Keratinocyte (primary cell): Measurements from ENCODE around the gene EXOC3. TPM values are rescaled to one million over a fixed set of nuclear protein-coding genes. Genes with fewer than 3 reads are reported as not detected.

Experiments used
- DNase-seq: peaks from one replicate; pipeline ENCODE4 v3.0.0-alpha.2; 2011; ENCODE audit warnings: low read depth, missing footprints, low spot score
- FAIRE-seq: peaks from 2 replicates; lab custom pipeline; 2011; peaks lifted over from hg19 to GRCh38; lab: Jason Lieb, UNC
- H2AFZ ChIP-seq: 2 replicates; pipeline ENCODE4 v1.6.0; 2012; ENCODE audit warnings: low read length, control low read depth, inconsistent platforms; ENCODE audit not compliant: control insufficient read depth
- H3K27ac ChIP-seq: 2 replicates; pipeline ENCODE4 v1.5.1; 2011; ENCODE audit warnings: low read length; ENCODE audit not compliant: control insufficient read depth, insufficient read depth
- H3K27me3 ChIP-seq: 3 replicates; pipeline ENCODE4 v1.6.0; 2011; ENCODE audit warnings: low read length; ENCODE audit not compliant: control insufficient read depth, insufficient read depth; ENCODE audit errors: extremely low read depth
- H3K36me3 ChIP-seq, 2 experiments: 2 replicates in 1 of 2; 3 replicates in 1 of 2; pipeline ENCODE4 v1.5.1; 2011; ENCODE audit warnings: low read length in 2 of 2, mild to moderate bottlenecking in 1 of 2; ENCODE audit not compliant: control insufficient read depth in 2 of 2, insufficient read depth in 2 of 2; ENCODE audit errors: extremely low read depth in 1 of 2
- H3K4me1 ChIP-seq: 3 replicates; pipeline ENCODE4 v1.5.1; 2011; ENCODE audit warnings: low read length; ENCODE audit not compliant: control insufficient read depth, insufficient read depth; ENCODE audit errors: extremely low read depth
- H3K4me2 ChIP-seq: 3 replicates; pipeline ENCODE4 v1.6.0; 2011; ENCODE audit warnings: low read depth, low read length; ENCODE audit not compliant: control insufficient read depth, insufficient read depth; ENCODE audit errors: extremely low read depth
- H3K4me3 ChIP-seq, 3 experiments: fragments of 200-600 bp in 1 of 3; sonication (generic) in 1 of 3; 2 replicates in 2 of 3; 3 replicates in 1 of 3; pipeline ENCODE4 v1.5.1; 2011 to 2016; ENCODE audit warnings: low read length in 3 of 3, mild to moderate bottlenecking in 3 of 3, control low read depth in 2 of 3, inconsistent platforms in 1 of 3, low read depth in 1 of 3, mixed read lengths in 1 of 3, mixed run types in 1 of 3, moderate library complexity in 1 of 3; ENCODE audit not compliant: control insufficient read depth in 2 of 3, insufficient read depth in 2 of 3; ENCODE audit errors: extremely low read depth in 1 of 3
- H3K79me2 ChIP-seq: 2 replicates; pipeline ENCODE4 v1.6.0; 2012; ENCODE audit warnings: low read length; ENCODE audit not compliant: control insufficient read depth, insufficient read depth
- H3K9ac ChIP-seq: 3 replicates; pipeline ENCODE4 v1.6.0; 2011; ENCODE audit warnings: low read length; ENCODE audit not compliant: control insufficient read depth, insufficient read depth; ENCODE audit errors: extremely low read depth
- H3K9me1 ChIP-seq: 3 replicates; pipeline ENCODE4 v1.6.0; 2011; ENCODE audit warnings: low read length; ENCODE audit not compliant: control insufficient read depth, insufficient read depth; ENCODE audit errors: extremely low read depth
- H3K9me3 ChIP-seq: 2 replicates; pipeline ENCODE4 v1.5.1; 2012; ENCODE audit warnings: low read depth, low read length; ENCODE audit not compliant: control insufficient read depth
- H4K20me1 ChIP-seq: 3 replicates; pipeline ENCODE4 v1.6.0; 2011; ENCODE audit warnings: low read length; ENCODE audit not compliant: control insufficient read depth, insufficient read depth; ENCODE audit errors: extremely low read depth
- CTCF ChIP-seq, 3 experiments: IDR thresholded peaks in 1 of 3; conservative IDR thresholded peaks in 1 of 3; optimal IDR thresholded peaks in 1 of 3; 2 replicates in 2 of 3; 3 replicates in 1 of 3; pipeline versions ENCODE3 to v1.5.1; 2011; ENCODE audit warnings: low read length in 3 of 3, mild to moderate bottlenecking in 3 of 3, moderate library complexity in 2 of 3, control low read depth in 1 of 3, inconsistent platforms in 1 of 3; ENCODE audit not compliant: insufficient read depth in 2 of 3; ENCODE audit errors: extremely low read depth in 1 of 3
- EZH2 ChIP-seq: IDR thresholded peaks from one replicate; pipeline ENCODE4 v1.6.1; 2012; ENCODE audit warnings: inconsistent platforms, mild to moderate bottlenecking, low read length, moderate library complexity
- dilution Hi-C: fragments of 300-500 bp; cut with MboI; formaldehyde crosslinking; loops from one replicate; pipeline ENCODE4 v1.7.0; 2020; ENCODE audit warnings: low sequenced_read_pairs; ENCODE audit not compliant: extremely low pct_ligation_motif_present
- polyA plus RNA-seq, 5 experiments: library from polyadenylated mRNA; depleted of rRNA in 3 of 5; stranded (reverse) in 3 of 5; stranded (forward) in 1 of 5; unstranded in 1 of 5; fragments of >200 nt; gene quantifications; 1 replicate in 1 of 5; 2 replicates in 3 of 5; 3 replicates in 1 of 5; pipeline versions ENCODE4 v1.2.1 to v1.2.3, GENCODE V29; 2011 to 2012; ENCODE audit warnings: missing spikeins in 2 of 5, low read depth in 1 of 5, low replicate concordance in 1 of 5

EXOC3 gene
- polyA plus RNA-seq, 1 donor (not counting 4 experiments of a cell fraction or from before 2014, with no cell fraction given), result 14.2 TPM

GRCh38 chr5:494667-495255 lies 51.8 kb downstream of the EXOC3 start:
- Histone ChIP-seq H3K9me1 (no peaks in the 10 kb centered on the region), H3K27me3 (peaks cover 12% of the 10 kb centered on the region), H3K36me3 (no peaks in the 10 kb centered on the region), H3K27ac (no peak overlapping the region), H3K4me2 (no peak overlapping the region), H3K9me3 (no peaks in the 10 kb centered on the region), H4K20me1 (no peaks in the 10 kb centered on the region), H3K4me1 (no peaks in the 10 kb centered on the region), H3K4me3 (no peak overlapping the region), H3K79me2 (no peaks in the 10 kb centered on the region), H3K9ac (no peak overlapping the region), H2AFZ (no peak overlapping the region)
- no peak for TF ChIP-seq CTCF (optimal IDR thresholded peaks at IDR 0.05 in 1 of 3, IDR thresholded peaks at IDR 0.05 in 1 of 3, conservative IDR thresholded peaks at IDR 0.05 in 1 of 3; ENCODE audit: extremely low read depth in 1 of 3, insufficient read depth in 2 of 3, low read length in 3 of 3)
- no peak for TF ChIP-seq EZH2
- no peak for FAIRE-seq
- DNase-seq, result no peak
- dilution Hi-C loops, result no loop called here

- H4K20me1 ChIP-seq, result no peaks in the 10 kb centered on the region
- H2AFZ ChIP-seq, result no peak overlapping the region
- peaks cover under 1% of the 10 kb centered on the region for H3K4me1 ChIP-seq
- dilution Hi-C loops, result no loop called here
- peaks cover 16% of the 10 kb centered on the region for H3K27me3 ChIP-seq
- DNase-seq (no peak), FAIRE-seq (no peak)
- no peaks in the 10 kb centered on the region for H3K79me2 ChIP-seq
- no peaks in the 10 kb centered on the region for H3K9me1 ChIP-seq
- H3K4me3 ChIP-seq, result no peak overlapping the region
- no peaks in the 10 kb centered on the region for H3K36me3 ChIP-seq
- H3K9ac ChIP-seq, result no peak overlapping the region
- H3K9me3 ChIP-seq, result no peaks in the 10 kb centered on the region
- H3K27ac ChIP-seq, result no peak overlapping the region
- TF ChIP-seq CTCF (optimal IDR thresholded peaks at IDR 0.05 in 1 of 3, IDR thresholded peaks at IDR 0.05 in 1 of 3, conservative IDR thresholded peaks at IDR 0.05 in 1 of 3; ENCODE audit: extremely low read depth in 1 of 3, insufficient read depth in 2 of 3, low read length in 3 of 3), result no peak
- TF ChIP-seq EZH2, result no peak
- H3K4me2 ChIP-seq, result no peak overlapping the region
Observed at GRCh38 chr5:496028-496427, 53.1 kb downstream of the EXOC3 start.
